GM23338 (cell line): ENCODE results near the gene SEC23A. TPM values are rescaled to one million over a fixed set of nuclear protein-coding genes. Genes with fewer than 3 reads are reported as not detected.

Source experiments
- ATAC-seq: fragments of 200-7000 bp; cut with Tn5 transposase; 3 replicates; pipeline ENCODE4 v1.9.1; 2020
- DNase-seq: peaks from one replicate; pipeline ENCODE4 v3.0.0-alpha.2; 2015; ENCODE audit warnings: low spot score
- H2AFZ ChIP-seq: fragments of 200-600 bp; sonication (generic); 2 replicates; pipeline ENCODE4 v1.8.0; 2016; ENCODE audit warnings: antibody characterized with exemption, mild to moderate bottlenecking, moderate library complexity
- H3F3A ChIP-seq: fragments of 200-600 bp; sonication (generic); replicated peaks from 2 replicates; pipeline ENCODE4 v1.8.0; 2017; ENCODE audit warnings: antibody characterized with exemption, mixed run types, low read depth
- H3K27ac ChIP-seq: fragments of 200-600 bp; sonication (generic); 2 replicates; pipeline ENCODE4 v1.6.1; 2016; ENCODE audit warnings: low read depth
- H3K27me3 ChIP-seq: fragments of 200-600 bp; sonication (generic); 2 replicates; pipeline ENCODE4 v1.8.0; 2016; ENCODE audit warnings: mild to moderate bottlenecking, mixed run types, moderate library complexity; ENCODE audit not compliant: insufficient read depth
- H3K36me3 ChIP-seq: fragments of 200-600 bp; sonication (generic); 2 replicates; pipeline ENCODE4 v1.8.0; 2016; ENCODE audit warnings: mild to moderate bottlenecking; ENCODE audit not compliant: insufficient read depth
- H3K4me1 ChIP-seq: fragments of 200-600 bp; sonication (generic); 2 replicates; pipeline ENCODE4 v1.8.0; 2016; ENCODE audit warnings: mild to moderate bottlenecking, moderate library complexity; ENCODE audit not compliant: insufficient read depth
- H3K4me2 ChIP-seq: fragments of 200-600 bp; sonication (generic); 2 replicates; pipeline ENCODE4 v1.7.1; 2017; ENCODE audit warnings: mixed run types
- H3K4me3 ChIP-seq: fragments of 200-600 bp; sonication (generic); 2 replicates; pipeline ENCODE4 v1.6.1; 2016; ENCODE audit warnings: mixed run types
- H3K79me2 ChIP-seq: fragments of 200-600 bp; sonication (generic); replicated peaks from 2 replicates; pipeline ENCODE4 v1.8.0; 2017; ENCODE audit warnings: mild to moderate bottlenecking; ENCODE audit not compliant: insufficient read depth
- H3K9me2 ChIP-seq: fragments of 200-600 bp; sonication (generic); 2 replicates; pipeline ENCODE4 v1.8.0; 2017; ENCODE audit not compliant: insufficient read depth
- H4K20me1 ChIP-seq: fragments of 200-600 bp; sonication (generic); replicated peaks from 2 replicates; pipeline ENCODE4 v1.8.0; 2017; ENCODE audit warnings: mild to moderate bottlenecking; ENCODE audit not compliant: insufficient read depth
- H3K27ac Mint-ChIP-seq: 2 replicates; pipeline ENCODE4 v1.8.0; 2020; ENCODE audit warnings: inconsistent platforms, mild to moderate bottlenecking, moderate library complexity, mixed read lengths
- H3K27me3 Mint-ChIP-seq: 3 replicates; pipeline ENCODE4 v1.8.0; 2022; ENCODE audit warnings: low read depth, mild to moderate bottlenecking, moderate library complexity, mixed read lengths, inconsistent platforms; ENCODE audit not compliant: insufficient read depth, poor library complexity
- H3K36me3 Mint-ChIP-seq: 3 replicates; pipeline ENCODE4 v1.8.0; 2021; ENCODE audit warnings: low read depth, mild to moderate bottlenecking, inconsistent platforms, moderate library complexity, mixed read lengths
- H3K4me1 Mint-ChIP-seq: 3 replicates; pipeline ENCODE4 v1.8.0; 2020; ENCODE audit warnings: mild to moderate bottlenecking, inconsistent platforms, mixed read lengths
- H3K4me3 Mint-ChIP-seq: 3 replicates; pipeline ENCODE4 v1.8.0; 2021; ENCODE audit warnings: moderate library complexity, mild to moderate bottlenecking, inconsistent platforms, mixed read lengths
- H3K9me3 Mint-ChIP-seq: 3 replicates; pipeline ENCODE4 v1.8.0; 2020; ENCODE audit warnings: moderate library complexity, mild to moderate bottlenecking, inconsistent platforms, mixed read lengths
- CTCF ChIP-seq, 2 experiments: fragments of 200-600 bp in 1 of 2; sonication (generic) in 1 of 2; conservative IDR thresholded peaks; 2 replicates each; pipeline versions ENCODE4 v1.5.1 to v1.6.1; 2016 to 2017; ENCODE audit warnings: antibody characterized with exemption in 2 of 2, low read depth in 2 of 2, mild to moderate bottlenecking in 2 of 2, moderate library complexity in 1 of 2
- NANOG ChIP-seq: IDR thresholded peaks from 2 replicates; pipeline ENCODE4 v1.6.1; 2016; ENCODE audit warnings: antibody characterized with exemption, borderline replicate concordance
- ZNF331 ChIP-seq: fragments of 250-450 bp; sonication (Bioruptor Pico); IDR thresholded peaks from 2 replicates; pipeline ENCODE4 v1.5.0; 2020; ENCODE audit warnings: low read depth, mild to moderate bottlenecking, moderate library complexity
- ZNF462 ChIP-seq: fragments of 250-450 bp; sonication (Bioruptor Pico); IDR thresholded peaks from 2 replicates; pipeline ENCODE4 v1.5.0; 2020; ENCODE audit warnings: mild to moderate bottlenecking, moderate library complexity
- polyA plus RNA-seq: library from polyadenylated mRNA; unstranded; fragments of >200 nt; fragmentation: Nextera tagmentation; extraction: Ambion mirVana; gene quantifications from 2 replicates; pipeline ENCODE4 v1.2.1, GENCODE V29; 2016
- total RNA-seq: library from RNA; depleted of rRNA; stranded (reverse); fragments of >200 nt; shearing (Covaris generic); gene quantifications from 2 replicates; pipeline ENCODE4 v1.2.3, GENCODE V29; 2014

SEC23A gene
- total and polyA plus RNA-seq, 2 experiments from 2014 or later = 22.7 to 89.9 TPM

- Histone ChIP-seq H3K27me3 (no peaks in the 10 kb centered on the region), H3K4me2 (no peak overlapping the region), H3K36me3 (peaks cover 28% of the 10 kb centered on the region; the same call in 1 of the 2 replicates), H3K4me3 (no peak overlapping the region), H3K9me2 (no peaks in the 10 kb centered on the region), H2AFZ (no peak overlapping the region), H3K79me2 (no peaks in the 10 kb centered on the region), H3K27ac (no peak overlapping the region), H4K20me1 (no peaks in the 10 kb centered on the region), H3F3A (no peaks in the 10 kb centered on the region), H3K4me1 (no peaks in the 10 kb centered on the region)
- H3K9me3 Mint-ChIP-seq = no peaks in the 10 kb centered on the region
- no peak overlapping the region for H3K4me3 Mint-ChIP-seq
- peaks cover 12% of the 10 kb centered on the region; the same call in 2 of the 3 replicates for H3K36me3 Mint-ChIP-seq
- H3K27me3 Mint-ChIP-seq = no peaks in the 10 kb centered on the region
- DNase-seq (no peak), ATAC-seq (no peak)
- no peaks in the 10 kb centered on the region for H3K4me1 Mint-ChIP-seq
- no peak overlapping the region for H3K27ac Mint-ChIP-seq
- no peak for TF ChIP-seq NANOG
- no peak for TF ChIP-seq CTCF (conservative IDR thresholded peaks at IDR 0.05; ENCODE audit: low read depth in 2 of 2)
- TF ChIP-seq ZNF462 (CRISPR knock-in tag) = no peak
These were observed 66.3 kb downstream of the SEC23A start for GRCh38 chr14:39036760-39037159.

DNA sequence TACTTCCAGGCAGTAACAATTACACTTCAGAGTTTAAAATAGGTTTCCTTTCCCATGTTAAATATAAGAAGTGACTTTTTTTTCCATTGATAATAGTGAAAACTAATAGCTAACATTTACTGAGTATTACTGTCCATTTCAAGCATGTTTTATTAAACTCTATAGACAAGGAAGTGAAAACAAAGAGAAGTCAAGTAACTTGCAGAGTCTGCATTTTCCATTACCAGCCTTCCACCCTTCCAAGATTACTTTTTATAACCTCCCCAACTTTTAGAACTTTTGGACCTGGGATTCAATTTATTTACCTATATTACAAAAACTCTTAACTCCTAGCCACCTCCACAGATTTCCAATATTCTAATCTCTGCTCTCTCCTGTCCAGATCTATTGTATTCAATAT is 67.7 kb downstream of the SEC23A start:
- Histone ChIP-seq H3K27ac (no peak overlapping the region), H3K4me2 (no peak overlapping the region), H3K9me2 (no peaks in the 10 kb centered on the region), H2AFZ (no peak overlapping the region), H3K4me1 (no peaks in the 10 kb centered on the region), H3K36me3 (peaks cover 23% of the 10 kb centered on the region; the same call in 1 of the 2 replicates), H3K79me2 (no peaks in the 10 kb centered on the region), H4K20me1 (no peaks in the 10 kb centered on the region), H3K27me3 (no peaks in the 10 kb centered on the region), H3K4me3 (no peak overlapping the region), H3F3A (no peaks in the 10 kb centered on the region)
- Mint-ChIP-seq H3K27me3 (peaks cover under 1% of the 10 kb centered on the region), H3K9me3 (no peaks in the 10 kb centered on the region), H3K27ac (no peak overlapping the region), H3K4me1 (no peaks in the 10 kb centered on the region), H3K4me3 (no peak overlapping the region), H3K36me3 (peaks cover 16% of the 10 kb centered on the region; the same call in 2 of the 3 replicates)
- TF ChIP-seq ZNF331 (CRISPR knock-in tag) = no peak
- no peak for ATAC-seq
- DNase-seq = no peak
